ENCODE data around the gene FAM131C. TPM values are rescaled to one million over a fixed set of nuclear protein-coding genes. Genes with fewer than 3 reads are reported as not detected.
"Not testable (repeated sequence)": the region's sequence is repeated elsewhere in the genome, so short reads cannot be mapped to it uniquely, and the experiment has no call there.

FAM131C gene
- total RNA-seq, 5 donors from 2014 or later (not counting 1 experiment from before 2014, with no cell fraction given): 0.30 TPM; not detected in 4

DNA sequence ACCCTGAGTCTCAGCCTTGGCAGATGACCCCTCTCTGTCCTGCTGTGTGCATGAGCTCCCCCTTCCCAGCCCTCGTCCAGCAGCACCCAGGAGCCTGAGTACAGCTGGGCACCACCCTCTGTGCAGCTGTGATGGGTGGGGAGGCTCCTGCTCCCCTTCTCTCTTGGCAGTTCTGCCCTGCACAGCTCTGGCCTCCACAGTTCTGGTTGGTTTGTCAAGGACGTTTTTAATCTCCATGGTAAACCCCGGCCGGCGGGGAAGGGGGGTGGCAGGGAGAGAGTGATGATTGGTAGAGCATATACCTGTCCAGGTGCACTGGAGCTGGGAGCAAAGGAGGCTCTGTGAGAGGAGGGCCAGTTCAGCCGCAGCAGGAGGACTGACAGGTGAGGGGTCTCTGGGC is 51.8 kb downstream of the FAM131C start, which contains the start of gene CLCNKA:
CLCNKA (plus strand) TSS at position 356 of the 400 bp plus-strand sequence. CDS start 584 bp downstream, outside the sequence.
- Mint-ChIP-seq H3K4me3 (no peak within 1 kb of the TSS), H3K9me3 (no peaks in the 10 kb centered on the region), H3K27ac (no peak within 1 kb of the TSS), H3K36me3 (no peaks in the 10 kb centered on the region), H3K4me1 (peaks cover 0 to 1% (median 0%) of the 10 kb centered on the region in 3 donors), H3K27me3 (peaks cover 0 to 7% of the 10 kb centered on the region in 2 donors)
- no peak for DNase-seq
- no peaks in the 10 kb centered on the region for H3K36me3 ChIP-seq (ENCODE audit: control insufficient read depth in 2 of 2, extremely low read depth in 1 of 2, insufficient read depth in 1 of 2, low read length in 1 of 2)
- WGBS (ENCODE audit: insufficient coverage): 94% methylated on average over 3 of the region's 6 CpGs
- H3K4me1 ChIP-seq (ENCODE audit: control insufficient read depth in 1 of 2, extremely low read depth in 1 of 2, insufficient read depth in 2 of 2, low read length in 2 of 2): peaks cover 0 to 5% of the 10 kb centered on the region in 2 experiments
- ATAC-seq (replicated peaks in 1 of 4): no peak
- CTCF ChIA-PET: interaction anchor here in 1 of 2 donors (0.5 kb wide), 1 partner anchor 133 kb away, joined by 6 read pairs; no protein-coding TSS in a partner anchor
- no peak within 1 kb of the TSS for H3K27ac ChIP-seq (ENCODE audit: low read length)
- H3K4me3 ChIP-seq (ENCODE audit: control insufficient read depth in 1 of 2, extremely low read depth in 1 of 2, low read length in 1 of 2): no peak within 1 kb of the TSS
- POLR2A ChIA-PET: no interaction called here
- no peaks in the 10 kb centered on the region for H3K9me3 ChIP-seq
- H3K27me3 ChIP-seq (replicated peaks in 1 of 2; ENCODE audit: control insufficient read depth in 2 of 2, extremely low read depth in 1 of 2, insufficient read depth in 2 of 2, low read length in 1 of 2): peaks cover 0 to 30% of the 10 kb centered on the region in 2 experiments

DNA sequence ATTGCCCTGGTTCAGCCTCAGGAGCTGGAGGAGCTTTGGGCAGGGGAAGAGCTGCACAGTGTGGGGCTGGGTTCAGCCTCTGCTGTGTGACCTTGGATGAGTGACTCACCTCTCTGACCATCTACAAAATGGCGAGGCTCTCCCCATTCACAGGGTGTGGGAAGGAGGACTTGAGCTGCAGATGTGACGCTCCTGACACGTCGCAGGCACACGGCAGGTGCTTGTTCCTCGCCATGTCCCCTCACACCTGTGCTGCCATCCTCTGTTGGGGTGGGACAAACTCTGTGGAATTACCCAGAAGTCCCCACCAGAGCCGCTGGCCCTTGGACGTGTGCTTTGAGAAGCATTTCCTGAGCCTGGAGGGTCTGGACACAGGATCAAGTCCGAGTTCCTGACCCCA is 52.6 kb downstream of the FAM131C start:
- 47% methylated on average over 3 of the region's 9 CpGs for WGBS (ENCODE audit: insufficient coverage)
- POLR2A ChIA-PET; H3K4me3 Mint-ChIP-seq; H3K27ac ChIP-seq (ENCODE audit: low read length); H3K36me3 ChIP-seq (ENCODE audit: control insufficient read depth in 2 of 2, extremely low read depth in 1 of 2, insufficient read depth in 1 of 2, low read length in 1 of 2); H3K36me3 Mint-ChIP-seq; CTCF ChIA-PET; H3K9me3 Mint-ChIP-seq; H3K27ac Mint-ChIP-seq; H3K4me3 ChIP-seq (ENCODE audit: control insufficient read depth in 1 of 2, extremely low read depth in 1 of 2, low read length in 1 of 2); H3K4me1 Mint-ChIP-seq; DNase-seq; H3K4me1 ChIP-seq (ENCODE audit: control insufficient read depth in 1 of 2, extremely low read depth in 1 of 2, insufficient read depth in 2 of 2, low read length in 2 of 2); H3K9me3 ChIP-seq; H3K27me3 Mint-ChIP-seq; ATAC-seq (replicated peaks in 1 of 4): not testable (repeated sequence)
- H3K27me3 ChIP-seq (replicated peaks in 1 of 2; ENCODE audit: control insufficient read depth in 2 of 2, extremely low read depth in 1 of 2, insufficient read depth in 2 of 2, low read length in 1 of 2): peaks cover 0 to 27% of the 10 kb centered on the region in 2 experiments

DNA sequence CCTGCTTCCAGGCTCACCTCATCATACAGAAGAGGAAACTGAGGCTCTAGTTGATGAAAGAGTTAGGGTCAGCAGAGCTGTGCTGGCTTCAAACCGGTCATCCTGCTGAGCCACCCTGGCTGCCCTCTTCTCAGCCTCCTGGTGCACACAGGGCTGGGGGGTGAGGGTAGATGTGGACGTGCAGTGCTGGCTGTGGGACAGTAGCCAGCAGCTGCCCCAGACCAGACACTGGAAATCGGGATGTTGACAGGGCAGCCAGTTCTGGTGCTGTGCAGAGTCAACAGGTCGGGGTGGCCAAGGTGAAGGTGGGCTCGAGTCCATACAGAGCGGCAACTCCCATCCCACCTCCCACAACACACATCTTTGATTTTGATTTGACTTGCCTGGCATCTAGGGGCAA is 53.1 kb downstream of the FAM131C start:
- peaks cover 0 to 32% of the 10 kb centered on the region in 2 experiments for H3K27me3 ChIP-seq (replicated peaks in 1 of 2; ENCODE audit: control insufficient read depth in 2 of 2, extremely low read depth in 1 of 2, insufficient read depth in 2 of 2, low read length in 1 of 2)
- Mint-ChIP-seq H3K4me3 (no peak overlapping the region), H3K27ac (no peak overlapping the region), H3K27me3 (peaks cover 0 to 13% of the 10 kb centered on the region in 2 donors), H3K4me1 (no peaks in the 10 kb centered on the region), H3K9me3 (no peaks in the 10 kb centered on the region), H3K36me3 (no peaks in the 10 kb centered on the region)
- no peak overlapping the region for H3K27ac ChIP-seq (ENCODE audit: low read length)
- no peak overlapping the region for H3K4me3 ChIP-seq (ENCODE audit: control insufficient read depth in 1 of 2, extremely low read depth in 1 of 2, low read length in 1 of 2)
- DNase-seq: no peak
- 73% methylated on average over 2 of the region's 6 CpGs for WGBS (ENCODE audit: insufficient coverage)
- no peaks in the 10 kb centered on the region for H3K36me3 ChIP-seq (ENCODE audit: control insufficient read depth in 2 of 2, extremely low read depth in 1 of 2, insufficient read depth in 1 of 2, low read length in 1 of 2)
- CTCF ChIA-PET: interaction anchor here in 1 of 2 donors (0.5 kb wide), 1 partner anchor 932 kb away, joined by 3 read pairs; no protein-coding TSS in a partner anchor
- no peaks in the 10 kb centered on the region for H3K4me1 ChIP-seq (ENCODE audit: control insufficient read depth in 1 of 2, extremely low read depth in 1 of 2, insufficient read depth in 2 of 2, low read length in 2 of 2)
- POLR2A ChIA-PET: no interaction called here
- no peaks in the 10 kb centered on the region for H3K9me3 ChIP-seq
- ATAC-seq (replicated peaks in 1 of 4): no peak

DNA sequence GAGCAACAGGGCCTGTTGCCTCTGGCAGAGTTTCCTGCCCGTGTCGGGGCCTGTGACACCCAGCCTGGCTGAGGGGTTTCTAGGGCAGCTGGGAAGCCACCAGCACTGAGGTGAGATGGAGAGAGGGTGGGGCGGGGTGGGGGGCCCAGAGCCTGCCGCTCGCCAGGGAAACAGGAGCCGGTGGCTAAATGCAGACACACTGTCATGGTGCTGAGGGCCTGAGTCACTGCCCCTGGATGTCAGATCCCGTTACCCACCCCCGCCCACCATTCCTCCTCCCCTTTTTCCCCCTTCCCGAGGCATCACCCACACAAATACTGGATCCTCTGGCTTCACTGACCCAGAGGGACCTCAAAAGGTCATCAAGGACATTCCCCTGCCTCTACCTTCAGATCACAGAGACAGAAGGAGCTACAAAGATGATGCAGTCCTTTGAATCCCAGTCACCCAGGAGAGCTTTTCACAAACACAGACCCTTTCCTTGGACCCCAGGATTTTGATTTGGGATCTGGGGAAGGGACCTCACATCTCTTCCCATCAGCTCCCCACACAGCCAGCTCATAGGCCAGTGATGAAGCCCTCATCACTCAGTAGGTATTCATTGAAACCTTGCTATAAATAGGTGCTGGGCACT is 53.7 kb downstream of the FAM131C start:
- Histone ChIP-seq H3K36me3 (ENCODE audit: control insufficient read depth in 2 of 2, extremely low read depth in 1 of 2, insufficient read depth in 1 of 2, low read length in 1 of 2) (no peaks in the 10 kb centered on the region), H3K27ac (ENCODE audit: low read length) (no peak overlapping the region), H3K9me3 (no peaks in the 10 kb centered on the region), H3K4me1 (ENCODE audit: control insufficient read depth in 1 of 2, extremely low read depth in 1 of 2, insufficient read depth in 2 of 2, low read length in 2 of 2) (no peaks in the 10 kb centered on the region), H3K27me3 (replicated peaks in 1 of 2; ENCODE audit: control insufficient read depth in 2 of 2, extremely low read depth in 1 of 2, insufficient read depth in 2 of 2, low read length in 1 of 2) (peaks cover 0 to 37% of the 10 kb centered on the region in 2 experiments), H3K4me3 (ENCODE audit: control insufficient read depth in 1 of 2, extremely low read depth in 1 of 2, low read length in 1 of 2) (no peak overlapping the region)
- Mint-ChIP-seq H3K27ac (no peak overlapping the region), H3K27me3 (peaks cover 0 to 17% of the 10 kb centered on the region in 2 donors), H3K9me3 (no peaks in the 10 kb centered on the region), H3K36me3 (no peaks in the 10 kb centered on the region), H3K4me1 (no peaks in the 10 kb centered on the region), H3K4me3 (no peak overlapping the region)
- CTCF ChIA-PET: interaction anchor here in 1 of 2 donors (0.5 kb wide), 1 partner anchor 932 kb away, joined by 3 read pairs; no protein-coding TSS in a partner anchor
- 74% methylated on average over 6 of the region's 9 CpGs for WGBS (ENCODE audit: insufficient coverage)
- ATAC-seq (replicated peaks in 1 of 4) (no peak), DNase-seq (no peak)
- POLR2A ChIA-PET: no interaction called here

DNA sequence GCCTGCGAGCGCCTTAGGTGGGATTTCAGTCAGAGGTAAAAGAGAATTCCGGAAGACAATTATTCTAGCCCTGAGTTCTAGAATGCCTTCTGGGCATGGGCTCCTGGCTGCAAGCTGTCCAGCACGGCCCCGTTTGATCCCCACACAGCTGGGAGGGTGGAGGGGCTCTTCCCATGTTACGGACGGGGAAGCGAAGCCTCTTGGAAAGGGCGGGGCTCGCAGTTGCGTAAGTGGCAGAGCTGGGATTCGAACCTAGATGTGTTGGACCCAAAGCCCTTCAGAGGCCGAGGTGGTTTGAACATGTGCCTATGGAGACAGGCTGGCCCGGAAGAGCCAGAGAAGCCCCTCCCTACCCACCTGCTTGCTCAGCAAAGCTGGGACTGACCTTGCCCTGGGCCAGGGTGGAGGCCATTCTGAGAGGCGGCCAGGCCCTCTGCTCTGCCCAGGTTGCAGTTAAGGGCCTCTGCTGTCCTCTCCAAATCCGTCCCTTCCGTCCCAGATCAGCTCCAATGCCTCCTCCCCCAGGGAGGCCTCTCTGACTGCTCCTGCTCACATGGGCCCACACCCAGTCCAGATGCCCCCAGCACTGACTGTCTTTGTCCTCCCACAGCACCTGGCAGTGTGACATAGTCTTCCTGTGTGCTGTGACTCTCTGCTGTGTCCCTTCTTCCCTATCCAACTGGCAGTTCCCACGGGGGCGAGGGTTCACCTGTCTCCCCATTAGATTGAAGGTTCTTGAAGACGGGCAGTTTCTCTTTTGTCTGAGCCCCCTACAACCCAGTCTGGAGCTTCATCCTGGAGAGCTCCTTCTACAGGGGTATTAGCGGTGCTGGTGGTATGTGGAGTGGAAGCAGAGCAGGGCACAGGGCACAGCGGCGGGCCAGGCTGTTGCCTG is 54.5 kb downstream of the FAM131C start:
- Histone ChIP-seq H3K4me1 (ENCODE audit: control insufficient read depth in 1 of 2, extremely low read depth in 1 of 2, insufficient read depth in 2 of 2, low read length in 2 of 2) (no peaks in the 10 kb centered on the region), H3K27ac (ENCODE audit: low read length) (no peak overlapping the region), H3K36me3 (ENCODE audit: control insufficient read depth in 2 of 2, extremely low read depth in 1 of 2, insufficient read depth in 1 of 2, low read length in 1 of 2) (no peaks in the 10 kb centered on the region), H3K4me3 (ENCODE audit: control insufficient read depth in 1 of 2, extremely low read depth in 1 of 2, low read length in 1 of 2) (no peak overlapping the region), H3K9me3 (no peaks in the 10 kb centered on the region), H3K27me3 (replicated peaks in 1 of 2; ENCODE audit: control insufficient read depth in 2 of 2, extremely low read depth in 1 of 2, insufficient read depth in 2 of 2, low read length in 1 of 2) (peaks cover 0 to 42% of the 10 kb centered on the region in 2 experiments)
- CTCF ChIA-PET: interaction anchor here in 1 of 2 donors (0.5 kb wide), 1 partner anchor 103 kb away, joined by 7 read pairs; no protein-coding TSS in a partner anchor
- no peak for ATAC-seq (replicated peaks in 1 of 4)
- Mint-ChIP-seq H3K27ac (no peak overlapping the region), H3K36me3 (no peaks in the 10 kb centered on the region), H3K27me3 (peaks cover 0 to 22% of the 10 kb centered on the region in 2 donors), H3K9me3 (no peaks in the 10 kb centered on the region), H3K4me1 (peaks cover 0 to 1% (median 0%) of the 10 kb centered on the region in 3 donors), H3K4me3 (no peak overlapping the region)
- no peak for DNase-seq
- POLR2A ChIA-PET: interaction anchor here in 1 of 2 donors (0.6 kb wide), 1 partner anchor 55 kb away, joined by 3 read pairs; no protein-coding TSS in a partner anchor
- WGBS (ENCODE audit: insufficient coverage): 90% methylated on average over 19 of the region's 23 CpGs

DNA sequence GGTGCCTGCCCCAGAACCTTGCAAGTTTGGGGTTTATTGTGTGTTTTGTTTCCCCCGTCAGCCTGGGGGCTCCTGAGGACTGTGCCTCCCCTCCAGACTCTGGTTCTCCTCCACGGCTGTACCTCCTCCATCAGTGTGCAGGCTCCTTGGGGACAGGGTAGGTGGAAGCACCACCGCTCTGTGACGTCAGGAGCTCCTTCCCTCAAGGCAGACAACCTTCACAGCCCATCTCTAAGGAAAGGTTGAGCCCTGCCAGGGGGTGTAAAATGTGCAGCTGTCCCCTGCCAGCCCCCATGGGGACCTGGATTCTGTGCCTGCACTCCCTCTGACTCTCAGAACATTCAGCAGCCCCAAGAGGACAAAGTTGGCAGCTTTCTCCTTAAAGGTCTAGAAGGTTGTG is 55.1 kb downstream of the FAM131C start:
- H3K9me3 ChIP-seq: no peaks in the 10 kb centered on the region
- no peaks in the 10 kb centered on the region for H3K36me3 ChIP-seq (ENCODE audit: control insufficient read depth in 2 of 2, extremely low read depth in 1 of 2, insufficient read depth in 1 of 2, low read length in 1 of 2)
- no peak overlapping the region for H3K4me3 ChIP-seq (ENCODE audit: control insufficient read depth in 1 of 2, extremely low read depth in 1 of 2, low read length in 1 of 2)
- H3K27ac Mint-ChIP-seq: no peak overlapping the region
- H3K27me3 Mint-ChIP-seq: peaks cover 0 to 25% of the 10 kb centered on the region in 2 donors
- H3K4me3 Mint-ChIP-seq: no peak overlapping the region
- DNase-seq (no peak), ATAC-seq (replicated peaks in 1 of 4) (no peak)
- H3K4me1 Mint-ChIP-seq: peaks cover 0 to 1% (median 0%) of the 10 kb centered on the region in 3 donors
- peaks cover 0 to 45% of the 10 kb centered on the region in 2 experiments for H3K27me3 ChIP-seq (replicated peaks in 1 of 2; ENCODE audit: control insufficient read depth in 2 of 2, extremely low read depth in 1 of 2, insufficient read depth in 2 of 2, low read length in 1 of 2)
- H3K36me3 Mint-ChIP-seq: no peaks in the 10 kb centered on the region
- no peak overlapping the region for H3K27ac ChIP-seq (ENCODE audit: low read length)
- POLR2A ChIA-PET: interaction anchor here in 1 of 2 donors (0.6 kb wide), 1 partner anchor 54 kb away, joined by 3 read pairs; no protein-coding TSS in a partner anchor
- CTCF ChIA-PET: interaction anchor here in 1 of 2 donors (0.5 kb wide), 1 partner anchor 102 kb away, joined by 7 read pairs; no protein-coding TSS in a partner anchor
- H3K9me3 Mint-ChIP-seq: no peaks in the 10 kb centered on the region
- H3K4me1 ChIP-seq (ENCODE audit: control insufficient read depth in 1 of 2, extremely low read depth in 1 of 2, insufficient read depth in 2 of 2, low read length in 2 of 2): peaks cover 0 to under 1% of the 10 kb centered on the region in 2 experiments
- WGBS (ENCODE audit: insufficient coverage): 60% methylated on average over 1 of the region's 4 CpGs

Measured in T-cell (primary cell).